Cardiac fibroblast (primary cell): ENCODE data around the gene DEK.
"Not testable (repeated sequence)": the region's sequence is repeated elsewhere in the genome, so short reads cannot be mapped to it uniquely, and the experiment has no call there.

ENCODE experiments used
- DNase-seq, 2 donors: peaks; one replicate each; pipeline versions ENCODE4 v3.0.0 to v3.0.0-alpha.2; 2010; ENCODE audit warnings: low read depth in 2 of 2
- H3K4me3 ChIP-seq, 2 donors: replicated peaks in 1 of 2; 1 replicate in 1 of 2; 2 replicates in 1 of 2; pipeline ENCODE4 v1.5.1; 2011; ENCODE audit warnings: low read depth in 2 of 2, low read length in 2 of 2, mild to moderate bottlenecking in 2 of 2, moderate library complexity in 1 of 2
- CTCF ChIP-seq: IDR thresholded peaks from one replicate; pipeline ENCODE4 v1.5.1; 2011; ENCODE audit warnings: low read depth, mild to moderate bottlenecking, low read length, inconsistent platforms

DEK gene

GRCh38 chr6:18264219-18264922 is at the start of gene DEK:
Gene DEK, minus strand, starts transcription at chr6:18264530. Its CDS starts 543 bp downstream, at chr6:18263987.
- peak; percentile 37 for TF ChIP-seq CTCF
- H3K4me3 ChIP-seq: peak within 1 kb of the TSS; percentile 94 to 96
- peak; percentile 83 to 85 for DNase-seq

- DNase-seq: no peak
- H3K4me3 ChIP-seq: no peak overlapping the region
- no peak for TF ChIP-seq CTCF
These were observed 48.0 kb upstream of the DEK start for GRCh38 chr6:18312368-18312767.

- not testable (repeated sequence) for H3K4me3 ChIP-seq, DNase-seq
These were observed 45.7 kb upstream of the DEK start for GRCh38 chr6:18310010-18310409.

- H3K4me3 ChIP-seq: no peak overlapping the region
These were observed 44.7 kb upstream of the DEK start for GRCh38 chr6:18309046-18309445.

GRCh38 chr6:18308070-18308735 is 43.9 kb upstream of the DEK start:
- no peak for TF ChIP-seq CTCF
- DNase-seq: peak in 1 of 2 donors; percentile 50

More at GRCh38 chr6:18309046-18309445, 44.7 kb upstream of the DEK start:
- no peak for DNase-seq
- TF ChIP-seq CTCF: no peak

GRCh38 chr6:18306977-18307376 is 42.6 kb upstream of the DEK start:
- peak; percentile 19 to 30 for DNase-seq
- no peak for TF ChIP-seq CTCF
- no peak overlapping the region for H3K4me3 ChIP-seq

More at GRCh38 chr6:18308070-18308735, 43.9 kb upstream of the DEK start:
- no peak overlapping the region for H3K4me3 ChIP-seq
